ENCODE results near the gene VEGFD.

GRCh38 chrX:15425024-15425423, 40.8 kb upstream of the VEGFD start:
- TF ChIP-seq CTCF (IDR thresholded peaks at IDR 0.05) (no peak), POLR2AphosphoS5 (IDR thresholded peaks at IDR 0.05) (no peak), EP300 (IDR thresholded peaks at IDR 0.05; ENCODE audit: low read depth) (no peak), POLR2A (IDR thresholded peaks at IDR 0.05) (no peak)

All from transverse colon (tissue), 4 donors.